NB4 (cell line): ENCODE data around the gene BTG2.

Experiments used
- DNase-seq: peaks from one replicate; pipeline ENCODE4 v3.0.0; 2010; ENCODE audit warnings: low read depth
- H3K4me3 ChIP-seq: one replicate; pipeline ENCODE4 v1.5.1; 2011; ENCODE audit warnings: mild to moderate bottlenecking, low read depth, low read length, moderate library complexity
- MAX ChIP-seq: IDR thresholded peaks from 2 replicates; pipeline ENCODE4 v1.6.1; 2011; ENCODE audit warnings: low read depth, low read length
- MYC ChIP-seq: IDR thresholded peaks from 2 replicates; pipeline ENCODE4 v1.6.1; 2011; ENCODE audit warnings: low read depth, low read length
- POLR2A ChIP-seq: IDR thresholded peaks from 2 replicates; pipeline ENCODE4 v1.6.1; 2011; ENCODE audit warnings: mild to moderate bottlenecking; ENCODE audit not compliant: insufficient read length; ENCODE audit errors: extremely low read depth
- TF ChIP-seq, protein P1 (sequence below): IDR thresholded peaks from one replicate; pipeline ENCODE4 v1.5.1; 2012; ENCODE audit warnings: low read depth, low read length

The BTG2 gene

GRCh38 chr1:203271962-203272632, 33.2 kb upstream of the BTG2 start:
- TF ChIP-seq MAX, result no peak
- TF ChIP-seq MYC, result no peak
- TF ChIP-seq, protein P1, sequence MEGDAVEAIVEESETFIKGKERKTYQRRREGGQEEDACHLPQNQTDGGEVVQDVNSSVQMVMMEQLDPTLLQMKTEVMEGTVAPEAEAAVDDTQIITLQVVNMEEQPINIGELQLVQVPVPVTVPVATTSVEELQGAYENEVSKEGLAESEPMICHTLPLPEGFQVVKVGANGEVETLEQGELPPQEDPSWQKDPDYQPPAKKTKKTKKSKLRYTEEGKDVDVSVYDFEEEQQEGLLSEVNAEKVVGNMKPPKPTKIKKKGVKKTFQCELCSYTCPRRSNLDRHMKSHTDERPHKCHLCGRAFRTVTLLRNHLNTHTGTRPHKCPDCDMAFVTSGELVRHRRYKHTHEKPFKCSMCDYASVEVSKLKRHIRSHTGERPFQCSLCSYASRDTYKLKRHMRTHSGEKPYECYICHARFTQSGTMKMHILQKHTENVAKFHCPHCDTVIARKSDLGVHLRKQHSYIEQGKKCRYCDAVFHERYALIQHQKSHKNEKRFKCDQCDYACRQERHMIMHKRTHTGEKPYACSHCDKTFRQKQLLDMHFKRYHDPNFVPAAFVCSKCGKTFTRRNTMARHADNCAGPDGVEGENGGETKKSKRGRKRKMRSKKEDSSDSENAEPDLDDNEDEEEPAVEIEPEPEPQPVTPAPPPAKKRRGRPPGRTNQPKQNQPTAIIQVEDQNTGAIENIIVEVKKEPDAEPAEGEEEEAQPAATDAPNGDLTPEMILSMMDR, result no peak
- no peak for TF ChIP-seq POLR2A
- no peak for DNase-seq
- no peak overlapping the region for H3K4me3 ChIP-seq

DNA sequence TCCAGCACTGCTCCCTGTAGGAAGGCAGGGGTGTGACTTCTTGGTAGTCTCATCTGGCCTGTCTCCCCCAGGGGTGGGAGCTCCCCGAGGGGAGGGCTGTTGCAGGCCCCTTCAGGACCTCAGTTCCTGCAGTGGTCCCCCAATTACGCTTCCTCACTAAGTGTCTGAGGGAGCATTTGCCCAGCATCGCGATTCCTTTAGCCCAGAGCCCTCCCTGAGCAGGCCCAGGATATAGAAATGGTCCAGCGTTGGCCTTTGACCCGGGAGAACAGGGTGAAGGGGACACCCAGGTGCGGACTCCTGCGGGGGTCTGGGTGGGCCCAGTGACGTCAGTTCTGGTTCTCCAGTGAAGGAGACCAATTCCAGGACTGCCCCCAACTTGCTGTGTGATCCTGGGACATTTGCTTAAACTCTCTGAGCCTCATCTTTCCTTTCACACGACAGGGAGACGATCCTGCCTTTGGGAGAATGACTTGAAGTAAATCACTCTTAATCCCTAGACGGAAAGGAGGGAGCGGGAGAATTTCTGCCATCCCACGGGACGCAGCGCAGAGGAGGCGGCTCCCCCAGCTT, 32.6 kb upstream of the BTG2 start:
- H3K4me3 ChIP-seq, result no peak overlapping the region
- DNase-seq, result no peak
- TF ChIP-seq MYC, result no peak
- no peak for TF ChIP-seq MAX
- no peak for TF ChIP-seq POLR2A
- TF ChIP-seq, protein P1, result no peak

GRCh38 chr1:203273206-203273868, 32.0 kb upstream of the BTG2 start:
- H3K4me3 ChIP-seq, result no peak overlapping the region
- DNase-seq, result peak; percentile 78
- TF ChIP-seq POLR2A (no peak), MYC (no peak), MAX (peak; percentile 51; the same call in 1 of the 2 replicates)
- TF ChIP-seq, protein P1, result peak; percentile 82

GRCh38 chr1:203273869-203274602, 31.3 kb upstream of the BTG2 start:
- no peak overlapping the region for H3K4me3 ChIP-seq
- DNase-seq, result no peak
- TF ChIP-seq POLR2A (no peak), MYC (no peak), MAX (no peak)
- TF ChIP-seq, protein P1, result no peak

- no peak for DNase-seq
- no peak for TF ChIP-seq MAX
- TF ChIP-seq, protein P1, result no peak
- no peak for TF ChIP-seq MYC
- no peak for TF ChIP-seq POLR2A
- H3K4me3 ChIP-seq, result no peak overlapping the region
These were observed 30.5 kb upstream of the BTG2 start for GRCh38 chr1:203274603-203275381.
